Gastrocnemius medialis (tissue), 4 donors: ENCODE data around the gene GPR87.

Experiments
- CTCF ChIP-seq, 5 experiments: fragments of 450-650 bp in 3 of 5; fragments of 200-600 bp in 2 of 5; sonication (generic) in 2 of 5; IDR thresholded peaks in 4 of 5; conservative IDR thresholded peaks in 1 of 5; 1 replicate in 4 of 5; 2 replicates in 1 of 5; pipeline ENCODE4 v1.5.1; 2016 to 2019; ENCODE audit warnings: antibody characterized with exemption in 5 of 5, mild to moderate bottlenecking in 3 of 5, moderate library complexity in 3 of 5
- POLR2A ChIP-seq, 2 donors: fragments of 450-650 bp; IDR thresholded peaks; one replicate each; pipeline ENCODE4 v1.6.1; 2017; ENCODE audit warnings: antibody characterized with exemption in 2 of 2, mild to moderate bottlenecking in 2 of 2, moderate library complexity in 2 of 2

- TF ChIP-seq CTCF (IDR thresholded peaks at IDR 0.05 in 4 of 5, conservative IDR thresholded peaks at IDR 0.05 in 1 of 5), result no peak
- TF ChIP-seq POLR2A (IDR thresholded peaks at IDR 0.05), result no peak
These were observed 34.0 kb upstream of the GPR87 start for GRCh38 chr3:151350656-151351055.
